ENCODE measurements around the gene ATP10A.

GRCh38 chr15:25759421-25759820 is 103.7 kb downstream of the ATP10A start:
- TF ChIP-seq POLR2A (IDR thresholded peaks at IDR 0.05; ENCODE audit: low read length) (no peak), GATA1 (IDR thresholded peaks at IDR 0.05; ENCODE audit: low read depth, low read length) (no peak)

Data from erythroblast (primary cell).